HCT116 (cell line): ENCODE results near the gene MYO1B. TPM values are rescaled to one million over a fixed set of nuclear protein-coding genes. Genes with fewer than 3 reads are reported as not detected.

Source experiments
- ATAC-seq: fragments of 200-7000 bp; cut with Tn5 transposase; 2 replicates; pipeline ENCODE4 v1.9.1; 2020; ENCODE audit warnings: mild to moderate bottlenecking, moderate library complexity
- BruUV-seq: library from RNA; stranded (reverse); fragments of 400-500 nt; replicated peaks from 2 replicates; lab custom pipeline; 2021; lab: Mats Ljungman, UMichigan
- CTCF ChIA-PET: fragments of 300-600 bp; sonication (Branson Sonifier 250); formaldehyde crosslinking; loops from one replicate; lab custom pipeline; 2021; ENCODE audit warnings: antibody characterized with exemption; lab: Charles Lee
- POLR2A ChIA-PET: fragments of 300-600, 350-600 bp; sonication (Branson Sonifier 250); formaldehyde crosslinking; loops from one replicate; lab custom pipeline; 2021; ENCODE audit warnings: antibody characterized with exemption; lab: Charles Lee
- RAD21 ChIA-PET, 2 experiments: fragments of 300-600 bp; sonication (Branson Sonifier 250); formaldehyde crosslinking; loops; one replicate each; lab custom pipeline; 2023; ENCODE audit warnings: low total read pairs in 2 of 2; ENCODE audit not compliant: uncharacterized antibody in 2 of 2, unreplicated experiment in 2 of 2, low non-redundant PET in 1 of 2; lab: Charles Lee
- DNase-seq: peaks from one replicate; pipeline ENCODE4 v3.0.0-alpha.2; 2010; ENCODE audit warnings: low read depth, low spot score
- H2AFZ ChIP-seq: fragments of 200-600 bp; shearing (Covaris generic), sonication (generic); 2 replicates; pipeline ENCODE4 v1.6.1; 2017; ENCODE audit warnings: low read depth, mixed run types, mixed read lengths, antibody characterized with exemption, low read length; ENCODE audit not compliant: poor library complexity, severe bottlenecking
- H3K27ac ChIP-seq: 2 replicates; pipeline ENCODE4 v1.5.1; 2012; ENCODE audit warnings: low read depth, low read length
- H3K27me3 ChIP-seq: fragments of 200-600 bp; sonication (generic); 2 replicates; pipeline ENCODE4 v1.6.1; 2016; ENCODE audit warnings: mixed run types, low read length, mixed read lengths; ENCODE audit not compliant: insufficient read depth
- H3K36me3 ChIP-seq, 2 experiments: fragments of 200-500 bp in 1 of 2; fragments of 200-600 bp in 1 of 2; sonication (Bioruptor generic) in 1 of 2; sonication (generic) in 1 of 2; 2 replicates each; pipeline versions ENCODE4 v1.5.1 to v1.6.1; 2014 to 2016; ENCODE audit warnings: low read length in 2 of 2, inconsistent platforms in 1 of 2, mixed read lengths in 1 of 2, mixed run types in 1 of 2; ENCODE audit not compliant: insufficient read depth in 2 of 2, control insufficient read depth in 1 of 2
- H3K4me1 ChIP-seq, 2 experiments: fragments of 200-600 bp in 1 of 2; sonication (generic) in 1 of 2; 2 replicates each; pipeline versions ENCODE4 v1.5.1 to v1.6.1; 2012 to 2017; ENCODE audit warnings: low read length in 2 of 2, inconsistent platforms in 1 of 2, mild to moderate bottlenecking in 1 of 2, mixed read lengths in 1 of 2, mixed run types in 1 of 2, moderate library complexity in 1 of 2; ENCODE audit not compliant: insufficient read depth in 2 of 2, control insufficient read depth in 1 of 2
- H3K4me2 ChIP-seq: fragments of 200-600 bp; sonication (generic); 2 replicates; pipeline ENCODE4 v1.6.1; 2017; ENCODE audit warnings: mixed run types, low read length, mixed read lengths
- H3K4me3 ChIP-seq, 2 experiments: fragments of 200-600 bp in 1 of 2; sonication (generic) in 1 of 2; replicated peaks in 1 of 2; 2 replicates each; pipeline ENCODE4 v1.5.1; 2011 to 2016; ENCODE audit warnings: low read length in 2 of 2, control low read depth in 1 of 2, low read depth in 1 of 2, mild to moderate bottlenecking in 1 of 2, mixed read lengths in 1 of 2, mixed run types in 1 of 2
- H3K79me2 ChIP-seq: fragments of 200-600 bp; sonication (generic); 2 replicates; pipeline ENCODE4 v1.6.1; 2017; ENCODE audit warnings: mild to moderate bottlenecking, mixed run types, low read length, moderate library complexity, mixed read lengths; ENCODE audit not compliant: insufficient read depth
- H3K9ac ChIP-seq: fragments of 200-600 bp; sonication (generic); 2 replicates; pipeline ENCODE4 v1.6.1; 2016; ENCODE audit warnings: low read length, mixed read lengths
- H3K9me2 ChIP-seq: fragments of 200-600 bp; sonication (generic), shearing (Covaris generic); 2 replicates; pipeline ENCODE4 v1.6.1; 2017; ENCODE audit warnings: mixed run types, mild to moderate bottlenecking, moderate library complexity; ENCODE audit not compliant: insufficient read depth
- H3K9me3 ChIP-seq, 2 experiments: fragments of 200-500 bp in 1 of 2; fragments of 200-600 bp in 1 of 2; sonication (Bioruptor generic) in 1 of 2; sonication (generic) in 1 of 2; 2 replicates each; pipeline ENCODE4 v1.6.1; 2014 to 2017; ENCODE audit warnings: low read length in 2 of 2, mixed read lengths in 2 of 2, inconsistent platforms in 1 of 2, low read depth in 1 of 2, mild to moderate bottlenecking in 1 of 2, mixed run types in 1 of 2, moderate library complexity in 1 of 2; ENCODE audit not compliant: control insufficient read depth in 1 of 2, insufficient read depth in 1 of 2
- H4K20me1 ChIP-seq: fragments of 200-600 bp; sonication (generic), shearing (Covaris generic); 2 replicates; pipeline ENCODE4 v1.6.1; 2017; ENCODE audit warnings: mixed run types, mild to moderate bottlenecking, moderate library complexity; ENCODE audit not compliant: insufficient read depth
- CBX3 ChIP-seq: IDR thresholded peaks from 2 replicates; pipeline ENCODE4 v1.6.1; 2012; ENCODE audit warnings: low read depth
- CEBPB ChIP-seq: IDR thresholded peaks from 2 replicates; pipeline ENCODE4 v1.6.1; 2012; ENCODE audit warnings: low read depth
- EGR1 ChIP-seq: IDR thresholded peaks from 2 replicates; pipeline ENCODE4 v1.6.1; 2012; ENCODE audit warnings: low read depth
- ELF1 ChIP-seq: IDR thresholded peaks from 2 replicates; pipeline ENCODE4 v1.6.1; 2012; ENCODE audit warnings: low read depth, borderline replicate concordance
- EZH2phosphoT487 ChIP-seq: fragments of 200-600 bp; IDR thresholded peaks from 2 replicates; pipeline ENCODE4 v1.6.1; 2018; ENCODE audit warnings: antibody characterized with exemption, borderline replicate concordance
- FOSL1 ChIP-seq: IDR thresholded peaks from 2 replicates; pipeline ENCODE4 v1.6.1; 2012; ENCODE audit warnings: low read depth
- JUND ChIP-seq: IDR thresholded peaks from 2 replicates; pipeline ENCODE4 v1.6.1; 2012
- POLR2A ChIP-seq: IDR thresholded peaks from 2 replicates; pipeline ENCODE4 v1.7.0; 2011; ENCODE audit warnings: borderline replicate concordance; ENCODE audit not compliant: insufficient read depth, insufficient read length; ENCODE audit errors: extremely low read depth
- SIN3A ChIP-seq: IDR thresholded peaks from 2 replicates; pipeline ENCODE4 v1.6.1; 2012; ENCODE audit warnings: low read depth
- intact Hi-C: fragments of 100-400 bp; cut with micrococcal nuclease; formaldehyde crosslinking; loops from 2 replicates; pipeline ENCODE4 v1.10.0; 2022
- total RNA-seq: library from RNA; stranded (reverse); gene quantifications from one replicate; pipeline ENCODE4 v1.2.1, GENCODE V29; 2021; ENCODE audit not compliant: unreplicated experiment
- TF ChIP-seq, protein P1 (sequence below), 3 experiments: fragments of 200-600 bp in 1 of 3; sonication (generic) in 1 of 3; IDR thresholded peaks in 2 of 3; conservative IDR thresholded peaks in 1 of 3; 2 replicates each; pipeline ENCODE4 v1.5.1; 2012 to 2017; ENCODE audit warnings: low read depth in 2 of 3, low read length in 2 of 3, antibody characterized with exemption in 1 of 3, borderline replicate concordance in 1 of 3, control low read depth in 1 of 3, mild to moderate bottlenecking in 1 of 3, mixed read lengths in 1 of 3, mixed run types in 1 of 3, moderate library complexity in 1 of 3; ENCODE audit not compliant: insufficient read depth in 1 of 3
- TF ChIP-seq, protein P2 (sequence below): IDR thresholded peaks from 2 replicates; pipeline ENCODE4 v1.6.1; 2011; ENCODE audit warnings: mild to moderate bottlenecking, low read length, moderate library complexity; ENCODE audit not compliant: insufficient replicate concordance; ENCODE audit errors: extremely low read depth

Gene MYO1B
- total RNA-seq, 1 experiment from 2014 or later: 51.7 TPM

DNA sequence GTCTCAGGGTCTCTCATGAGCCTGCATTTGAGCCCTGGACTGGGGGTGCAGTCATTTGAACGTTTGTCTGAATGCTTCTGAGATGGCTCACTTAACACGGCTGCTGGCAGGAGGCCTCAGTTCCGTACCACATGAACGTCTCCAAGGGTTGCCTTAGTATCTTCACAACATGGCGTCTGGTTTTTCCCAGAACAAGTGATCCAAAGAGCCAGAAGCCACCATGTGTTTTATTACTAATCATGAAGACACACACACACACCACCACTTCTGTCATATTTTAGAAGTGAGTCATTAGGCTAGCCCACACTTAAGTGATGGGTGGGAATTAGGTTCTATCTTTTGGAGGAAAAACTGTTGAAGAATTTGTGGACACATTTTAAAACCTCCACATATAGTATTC, 15.0 kb upstream of the MYO1B start:
- H3K27ac ChIP-seq: no peak overlapping the region
- DNase-seq (no peak), ATAC-seq (no peak)
- H3K4me2 ChIP-seq: peak overlapping the region; percentile 25; the same call in 1 of the 2 replicates
- no peaks in the 10 kb centered on the region for H4K20me1 ChIP-seq
- ChIA-PET POLR2A (no interaction called here), RAD21 (no interaction called here), CTCF (interaction anchor here (1.4 to 1.9 kb wide), 2 partner anchors 12 to 178 kb away, joined by 3 to 13 read pairs; no protein-coding TSS in a partner anchor)
- no peaks in the 10 kb centered on the region for H3K79me2 ChIP-seq
- no peaks in the 10 kb centered on the region for H3K27me3 ChIP-seq
- H3K4me3 ChIP-seq: no peak overlapping the region
- TF ChIP-seq POLR2A (no peak), CBX3 (no peak), EZH2phosphoT487 (no peak), SIN3A (no peak), CEBPB (no peak), FOSL1 (peak; percentile 30; the same call in 1 of the 2 replicates), EGR1 (no peak), ELF1 (no peak), JUND (0 out of 2 replicates have a peak, but pooled peaks have one; percentile 23)
- TF ChIP-seq, protein P1, sequence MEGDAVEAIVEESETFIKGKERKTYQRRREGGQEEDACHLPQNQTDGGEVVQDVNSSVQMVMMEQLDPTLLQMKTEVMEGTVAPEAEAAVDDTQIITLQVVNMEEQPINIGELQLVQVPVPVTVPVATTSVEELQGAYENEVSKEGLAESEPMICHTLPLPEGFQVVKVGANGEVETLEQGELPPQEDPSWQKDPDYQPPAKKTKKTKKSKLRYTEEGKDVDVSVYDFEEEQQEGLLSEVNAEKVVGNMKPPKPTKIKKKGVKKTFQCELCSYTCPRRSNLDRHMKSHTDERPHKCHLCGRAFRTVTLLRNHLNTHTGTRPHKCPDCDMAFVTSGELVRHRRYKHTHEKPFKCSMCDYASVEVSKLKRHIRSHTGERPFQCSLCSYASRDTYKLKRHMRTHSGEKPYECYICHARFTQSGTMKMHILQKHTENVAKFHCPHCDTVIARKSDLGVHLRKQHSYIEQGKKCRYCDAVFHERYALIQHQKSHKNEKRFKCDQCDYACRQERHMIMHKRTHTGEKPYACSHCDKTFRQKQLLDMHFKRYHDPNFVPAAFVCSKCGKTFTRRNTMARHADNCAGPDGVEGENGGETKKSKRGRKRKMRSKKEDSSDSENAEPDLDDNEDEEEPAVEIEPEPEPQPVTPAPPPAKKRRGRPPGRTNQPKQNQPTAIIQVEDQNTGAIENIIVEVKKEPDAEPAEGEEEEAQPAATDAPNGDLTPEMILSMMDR (IDR thresholded peaks at IDR 0.05 in 2 of 3, conservative IDR thresholded peaks at IDR 0.05 in 1 of 3; ENCODE audit: borderline replicate concordance in 1 of 3, insufficient read depth in 1 of 3, low read depth in 2 of 3, low read length in 2 of 3): no peak
- TF ChIP-seq, protein P2, sequence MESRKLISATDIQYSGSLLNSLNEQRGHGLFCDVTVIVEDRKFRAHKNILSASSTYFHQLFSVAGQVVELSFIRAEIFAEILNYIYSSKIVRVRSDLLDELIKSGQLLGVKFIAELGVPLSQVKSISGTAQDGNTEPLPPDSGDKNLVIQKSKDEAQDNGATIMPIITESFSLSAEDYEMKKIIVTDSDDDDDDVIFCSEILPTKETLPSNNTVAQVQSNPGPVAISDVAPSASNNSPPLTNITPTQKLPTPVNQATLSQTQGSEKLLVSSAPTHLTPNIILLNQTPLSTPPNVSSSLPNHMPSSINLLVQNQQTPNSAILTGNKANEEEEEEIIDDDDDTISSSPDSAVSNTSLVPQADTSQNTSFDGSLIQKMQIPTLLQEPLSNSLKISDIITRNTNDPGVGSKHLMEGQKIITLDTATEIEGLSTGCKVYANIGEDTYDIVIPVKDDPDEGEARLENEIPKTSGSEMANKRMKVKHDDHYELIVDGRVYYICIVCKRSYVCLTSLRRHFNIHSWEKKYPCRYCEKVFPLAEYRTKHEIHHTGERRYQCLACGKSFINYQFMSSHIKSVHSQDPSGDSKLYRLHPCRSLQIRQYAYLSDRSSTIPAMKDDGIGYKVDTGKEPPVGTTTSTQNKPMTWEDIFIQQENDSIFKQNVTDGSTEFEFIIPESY: no peak
- peaks cover 0 to 8% of the 10 kb centered on the region in 2 experiments; a peak in 1 of 4 replicates for H3K4me1 ChIP-seq
- no peaks in the 10 kb centered on the region for H3K9me3 ChIP-seq
- H2AFZ ChIP-seq: no peak overlapping the region
- no peaks in the 10 kb centered on the region for H3K36me3 ChIP-seq
- BruUV-seq: no TSS peak
- no peaks in the 10 kb centered on the region for H3K9me2 ChIP-seq
- no peak overlapping the region for H3K9ac ChIP-seq
- intact Hi-C loops: loop anchor here (5.0 kb wide), 1 partner anchor 272 kb away; no protein-coding TSS in a partner anchor
